HEK293T (cell line): Measurements from ENCODE around the gene PREX1.

Experiments
- CTCF ChIA-PET: fragments of 350-600 bp; formaldehyde crosslinking; extraction: SDS; loops from one replicate; lab custom pipeline; 2021; ENCODE audit warnings: antibody characterized with exemption, inconsistent platforms; lab: Yijun Ruan, JAX
- POLR2A ChIA-PET: fragments of 350-600 bp; formaldehyde crosslinking; extraction: SDS; loops from one replicate; lab custom pipeline; 2020; ENCODE audit warnings: antibody characterized with exemption, inconsistent platforms; lab: Yijun Ruan, JAX
- DNase-seq: peaks from one replicate; pipeline ENCODE4 v3.0.0; 2012; ENCODE audit warnings: mixed read lengths; ENCODE audit errors: extremely low spot score
- ARNT ChIP-seq: fragments of 450-650 bp; IDR thresholded peaks from 2 replicates; pipeline ENCODE4 v1.6.1; 2017; ENCODE audit warnings: mild to moderate bottlenecking
- BHLHE40 ChIP-seq: fragments of 450-650 bp; IDR thresholded peaks from 2 replicates; pipeline ENCODE4 v1.6.1; 2016; ENCODE audit warnings: mild to moderate bottlenecking, moderate library complexity, borderline replicate concordance
- CTBP1 ChIP-seq: fragments of 450-650 bp; IDR thresholded peaks from 2 replicates; pipeline ENCODE4 v1.6.1; 2016; ENCODE audit warnings: borderline replicate concordance
- ELF4 ChIP-seq: fragments of 450-650 bp; IDR thresholded peaks from 2 replicates; pipeline ENCODE4 v1.6.1; 2017; ENCODE audit warnings: antibody characterized with exemption
- FOXA1 ChIP-seq: fragments of 450-650 bp; IDR thresholded peaks from 2 replicates; pipeline ENCODE4 v1.6.1; 2016; ENCODE audit warnings: mild to moderate bottlenecking
- FOXK2 ChIP-seq: fragments of 450-650 bp; IDR thresholded peaks from 2 replicates; pipeline ENCODE4 v1.6.1; 2016; ENCODE audit warnings: mild to moderate bottlenecking
- FOXM1 ChIP-seq: fragments of 450-650 bp; IDR thresholded peaks from 2 replicates; pipeline ENCODE4 v1.6.1; 2017; ENCODE audit warnings: mild to moderate bottlenecking, borderline replicate concordance
- HDGF ChIP-seq: fragments of 450-650 bp; IDR thresholded peaks from 2 replicates; pipeline ENCODE4 v1.6.1; 2017; ENCODE audit warnings: antibody characterized with exemption, borderline replicate concordance
- L3MBTL2 ChIP-seq: fragments of 450-650 bp; conservative IDR thresholded peaks from 2 replicates; pipeline ENCODE4 v1.6.1; 2016; ENCODE audit warnings: mild to moderate bottlenecking
- LEF1 ChIP-seq: fragments of 450-650 bp; IDR thresholded peaks from 2 replicates; pipeline ENCODE4 v1.6.1; 2017; ENCODE audit warnings: mild to moderate bottlenecking, borderline replicate concordance
- NFRKB ChIP-seq: fragments of 450-650 bp; IDR thresholded peaks from 2 replicates; pipeline ENCODE4 v1.6.1; 2016; ENCODE audit warnings: mild to moderate bottlenecking, moderate library complexity
- SP1 ChIP-seq: fragments of 450-650 bp; IDR thresholded peaks from 2 replicates; pipeline ENCODE4 v1.6.1; 2017
- SUZ12 ChIP-seq: fragments of 450-650 bp; IDR thresholded peaks from 2 replicates; pipeline ENCODE4 v1.6.1; 2016; ENCODE audit warnings: mild to moderate bottlenecking
- TARDBP ChIP-seq: fragments of 450-650 bp; IDR thresholded peaks from 2 replicates; pipeline ENCODE4 v1.6.1; 2016
- ZNF384 ChIP-seq: fragments of 450-650 bp; IDR thresholded peaks from 2 replicates; pipeline ENCODE4 v1.6.1; 2016
- TF ChIP-seq, protein P1 (sequence below): fragments of 450-650 bp; IDR thresholded peaks from 2 replicates; pipeline ENCODE4 v1.6.1; 2016

The PREX1 gene

DNA sequence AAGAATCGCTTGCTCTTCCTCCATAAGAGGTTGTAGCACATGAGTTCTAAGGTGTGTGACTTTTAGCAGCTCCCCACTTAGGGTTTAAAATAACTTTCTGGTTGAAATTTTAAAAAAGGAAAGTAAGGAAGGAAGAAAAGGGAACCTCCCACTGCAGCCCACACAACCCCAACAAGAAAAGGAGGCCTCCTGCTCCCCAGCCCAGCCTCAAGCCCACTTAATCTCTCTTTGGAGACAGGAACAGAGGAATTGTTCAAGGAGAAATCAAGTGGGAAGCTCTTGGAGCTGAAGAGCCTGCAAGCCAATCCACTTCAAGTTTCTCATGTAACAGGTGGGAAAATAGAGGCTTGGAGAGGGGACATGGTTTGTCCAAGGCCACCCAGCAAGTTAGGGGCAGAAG, 39.1 kb upstream of the PREX1 start:
- POLR2A ChIA-PET: no interaction called here
- CTCF ChIA-PET: no interaction called here
- TF ChIP-seq CTBP1: no peak
- TF ChIP-seq FOXK2: no peak
- no peak for TF ChIP-seq LEF1
- no peak for TF ChIP-seq SUZ12
- no peak for TF ChIP-seq HDGF
- TF ChIP-seq SP1: no peak
- no peak for TF ChIP-seq BHLHE40
- TF ChIP-seq ARNT: no peak
- no peak for TF ChIP-seq ZNF384
- no peak for TF ChIP-seq L3MBTL2
- no peak for DNase-seq

DNA sequence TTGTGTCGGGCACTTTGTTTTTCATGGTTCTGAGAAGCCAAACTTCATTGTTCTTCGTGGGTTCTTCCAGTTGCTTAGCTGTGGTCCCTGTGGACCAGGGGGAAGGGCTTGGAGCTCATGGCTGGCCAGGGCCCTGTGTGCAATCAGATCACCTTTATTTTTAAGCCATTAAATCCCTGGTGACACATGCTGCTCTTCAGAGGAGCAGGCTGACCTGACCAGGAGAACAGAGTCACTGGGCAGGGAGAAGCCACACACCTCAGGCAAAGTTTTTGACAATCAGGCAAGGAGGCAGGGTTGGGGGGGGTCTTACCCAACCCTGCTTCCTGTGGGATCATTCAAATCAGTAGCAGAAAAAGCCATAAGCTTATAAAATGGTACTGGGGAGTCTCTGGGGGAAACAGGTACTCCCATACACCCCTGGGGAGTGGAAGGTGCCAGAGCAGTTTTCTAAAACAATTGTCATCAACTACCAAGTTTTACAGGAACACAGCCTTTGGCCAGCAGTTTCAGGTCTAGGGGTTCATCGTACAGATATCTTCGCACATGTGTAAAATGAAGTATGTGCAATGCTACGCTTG, 37.0 kb upstream of the PREX1 start:
- TF ChIP-seq LEF1 (no peak), HDGF (no peak), ARNT (no peak)
- ChIA-PET CTCF (no interaction called here), POLR2A (no interaction called here)
- DNase-seq: no peak

DNA sequence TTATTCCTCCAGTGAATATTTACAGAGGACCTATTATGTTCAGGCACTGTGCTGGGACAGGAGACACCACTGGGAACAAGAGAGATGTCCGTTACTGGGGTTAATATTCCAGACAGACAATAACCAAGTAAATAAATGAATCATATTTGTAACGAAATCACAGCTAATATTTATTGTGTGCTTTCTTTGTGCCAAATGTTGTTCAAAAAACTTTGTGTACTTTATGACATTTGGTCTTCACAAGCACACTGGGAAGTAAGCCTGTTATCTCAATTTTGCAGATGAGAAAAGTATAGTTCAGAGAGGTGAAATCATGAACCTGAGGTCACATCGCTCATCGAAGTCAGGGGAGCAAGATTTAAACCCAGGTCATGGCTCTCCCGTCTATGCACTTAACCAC, 36.5 kb upstream of the PREX1 start:
- no peak for DNase-seq
- POLR2A ChIA-PET: no interaction called here
- CTCF ChIA-PET: no interaction called here
- TF ChIP-seq HDGF (no peak), SUZ12 (no peak), L3MBTL2 (no peak), FOXA1 (no peak), FOXM1 (no peak), CTBP1 (no peak)

DNA sequence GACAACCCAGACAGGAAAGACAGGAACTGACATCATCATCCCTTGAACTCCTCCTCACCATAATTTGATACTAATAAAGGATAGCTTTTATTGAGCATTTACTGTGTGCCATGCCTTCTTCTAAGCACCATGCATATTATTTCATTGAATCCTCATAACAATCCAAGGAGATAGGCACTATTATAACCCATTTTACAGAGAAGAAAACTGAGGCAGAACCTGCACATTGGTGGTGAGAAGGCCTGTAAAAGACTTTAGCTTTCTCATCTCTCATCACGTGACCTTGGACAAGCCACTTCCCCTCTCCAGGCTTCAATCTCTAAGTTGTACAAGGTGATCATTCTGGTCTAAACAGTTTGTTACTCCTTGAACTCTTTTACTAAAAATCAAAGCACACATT, 34.5 kb upstream of the PREX1 start:
- CTCF ChIA-PET: interaction anchor here (0.7 kb wide), 1 partner anchor 178 kb away, joined by 3 read pairs; no protein-coding TSS in a partner anchor
- no peak for TF ChIP-seq FOXM1
- TF ChIP-seq TARDBP: no peak
- no peak for TF ChIP-seq LEF1
- TF ChIP-seq CTBP1: no peak
- no peak for TF ChIP-seq ARNT
- TF ChIP-seq, protein P1, sequence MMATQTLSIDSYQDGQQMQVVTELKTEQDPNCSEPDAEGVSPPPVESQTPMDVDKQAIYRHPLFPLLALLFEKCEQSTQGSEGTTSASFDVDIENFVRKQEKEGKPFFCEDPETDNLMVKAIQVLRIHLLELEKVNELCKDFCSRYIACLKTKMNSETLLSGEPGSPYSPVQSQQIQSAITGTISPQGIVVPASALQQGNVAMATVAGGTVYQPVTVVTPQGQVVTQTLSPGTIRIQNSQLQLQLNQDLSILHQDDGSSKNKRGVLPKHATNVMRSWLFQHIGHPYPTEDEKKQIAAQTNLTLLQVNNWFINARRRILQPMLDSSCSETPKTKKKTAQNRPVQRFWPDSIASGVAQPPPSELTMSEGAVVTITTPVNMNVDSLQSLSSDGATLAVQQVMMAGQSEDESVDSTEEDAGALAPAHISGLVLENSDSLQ: no peak
- no peak for TF ChIP-seq SP1
- no peak for TF ChIP-seq ELF4
- no peak for DNase-seq
- POLR2A ChIA-PET: no interaction called here

DNA sequence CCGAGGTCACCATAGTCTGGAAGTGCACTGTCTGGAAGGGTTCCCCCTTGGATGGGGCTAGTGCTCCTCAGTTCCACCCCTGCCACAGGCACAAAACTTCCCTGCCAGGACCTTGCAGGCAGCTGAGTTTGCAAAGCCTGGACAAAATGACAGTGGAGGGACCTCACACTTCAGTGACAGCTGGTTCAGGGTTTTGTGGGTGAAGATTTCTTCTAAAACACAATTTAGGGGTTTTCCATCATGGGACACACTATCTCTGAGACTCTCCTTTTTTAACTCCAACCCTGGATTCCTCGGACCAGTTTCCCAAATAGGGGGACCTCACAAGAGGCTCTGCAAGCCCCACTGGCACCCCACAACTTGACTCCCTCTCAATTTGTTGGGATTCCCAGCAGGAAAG, 33.6 kb upstream of the PREX1 start:
- POLR2A ChIA-PET: no interaction called here
- CTCF ChIA-PET: no interaction called here
- TF ChIP-seq ZNF384 (no peak), SUZ12 (no peak), HDGF (no peak), LEF1 (no peak), TARDBP (no peak), ELF4 (no peak), ARNT (no peak), FOXM1 (no peak), L3MBTL2 (no peak), FOXA1 (no peak)
- DNase-seq: no peak

DNA sequence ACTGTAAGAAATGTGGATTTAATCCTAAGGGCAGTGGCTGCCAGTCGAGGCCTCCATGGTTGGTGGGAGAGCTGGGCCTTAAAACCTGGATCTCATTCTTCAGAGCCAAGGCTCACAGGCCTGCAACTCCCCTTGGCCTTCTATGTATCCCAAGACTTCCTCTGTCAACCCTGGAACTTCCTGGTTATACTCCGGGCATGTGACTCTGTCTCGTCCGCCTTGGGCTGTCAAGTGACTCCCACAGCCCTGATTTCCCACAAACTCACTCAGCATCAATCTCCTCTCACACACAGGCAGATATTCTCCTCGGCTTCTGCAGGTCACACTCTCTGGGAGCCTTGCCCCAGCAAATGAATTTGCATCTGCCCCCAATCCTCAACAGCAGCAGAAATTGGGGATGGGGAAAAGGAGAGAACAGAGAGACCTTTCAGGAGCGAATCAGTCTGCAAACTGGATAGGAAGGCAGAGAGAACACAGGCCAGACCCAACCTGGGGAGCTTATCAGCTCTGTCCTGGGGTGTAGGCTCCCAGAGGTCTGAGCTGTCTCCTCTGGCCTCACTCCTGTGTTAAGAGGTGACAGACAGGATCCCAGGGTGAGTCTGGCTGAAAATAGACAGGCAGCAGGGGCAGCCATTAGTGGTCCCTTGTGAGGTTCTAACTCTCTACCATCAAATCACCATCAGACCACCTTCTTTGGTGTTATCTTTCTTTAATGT, 30.4 kb upstream of the PREX1 start:
- CTCF ChIA-PET: no interaction called here
- POLR2A ChIA-PET: no interaction called here

DNA sequence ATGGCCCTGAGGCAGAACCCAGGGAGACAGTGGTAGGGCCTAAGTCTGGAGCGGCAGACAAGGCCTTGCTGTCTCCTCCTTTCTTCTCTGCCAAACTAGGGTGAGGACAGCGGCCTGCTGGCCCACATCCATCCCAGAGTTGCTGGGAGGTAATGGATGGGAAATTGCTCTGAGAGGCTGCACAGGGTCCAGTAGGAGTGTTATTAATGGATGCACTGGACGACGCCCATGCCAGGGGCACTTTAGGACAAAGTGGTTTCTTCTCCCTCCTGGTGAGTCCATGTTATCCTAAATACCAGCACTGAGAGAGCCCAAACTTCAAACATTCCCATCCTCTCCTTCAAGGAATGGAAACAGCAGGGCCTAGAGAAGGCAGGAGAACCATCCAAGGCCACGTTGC, 28.3 kb upstream of the PREX1 start:
- POLR2A ChIA-PET: no interaction called here
- no peak for DNase-seq
- CTCF ChIA-PET: no interaction called here
- TF ChIP-seq SUZ12: no peak
- no peak for TF ChIP-seq ARNT
- no peak for TF ChIP-seq FOXK2
- TF ChIP-seq FOXM1: no peak
- TF ChIP-seq HDGF: no peak
- no peak for TF ChIP-seq TARDBP
- TF ChIP-seq ZNF384: no peak
- no peak for TF ChIP-seq FOXA1
- TF ChIP-seq LEF1: no peak
- TF ChIP-seq SP1: no peak
- no peak for TF ChIP-seq L3MBTL2
- TF ChIP-seq, protein P1: no peak
- TF ChIP-seq ELF4: no peak
- TF ChIP-seq CTBP1: no peak
- no peak for TF ChIP-seq NFRKB

More for the DNA sequence above, 30.4 kb upstream of the PREX1 start:
- DNase-seq: no peak
- TF ChIP-seq TARDBP: no peak
- no peak for TF ChIP-seq ZNF384
- no peak for TF ChIP-seq HDGF
- TF ChIP-seq, protein P1: no peak
- no peak for TF ChIP-seq FOXK2
- TF ChIP-seq ARNT: no peak
- no peak for TF ChIP-seq SUZ12
- TF ChIP-seq FOXA1: no peak
- no peak for TF ChIP-seq FOXM1
